T47D (cell line): ENCODE measurements around the gene FCRL3.

Experiments
- DNase-seq, 2 experiments: peaks; one replicate each; pipeline versions ENCODE4 v3.0.0 to v3.0.0-alpha.2; 2011 to 2012; ENCODE audit warnings: low read depth in 1 of 2, low spot score in 1 of 2
- JUND ChIP-seq: IDR thresholded peaks from 2 replicates; pipeline ENCODE4 v1.6.1; 2012; ENCODE audit warnings: low read depth
- in situ Hi-C: cut with HindIII; loops from 2 replicates; pipeline ENCODE4 v1.10.0; 2016; ENCODE audit warnings: low sequenced_read_pairs, low pct_unique_long_range_greater_than_20kb

The FCRL3 gene

DNA sequence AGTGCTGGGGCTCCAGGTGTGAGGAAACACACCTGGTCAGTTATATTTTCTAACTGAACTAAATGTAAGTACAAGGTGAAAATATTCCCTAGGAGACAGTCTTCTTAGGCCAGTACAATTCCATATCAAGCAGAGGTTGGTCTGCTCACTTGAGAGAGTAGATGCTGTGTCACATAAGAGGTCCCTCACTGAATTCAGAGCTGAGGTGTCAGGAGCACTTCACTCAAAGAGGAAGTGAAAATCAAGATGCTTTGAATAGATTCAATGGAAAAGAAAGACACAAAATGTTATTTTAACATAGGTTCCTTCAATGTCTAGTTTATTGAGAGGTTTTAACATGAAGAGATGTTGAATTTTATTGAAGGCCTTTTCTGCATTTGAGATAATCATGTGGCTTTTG is 4.3 kb upstream of the FCRL3 start:
- no peak for TF ChIP-seq JUND
- DNase-seq, result no peak
- in situ Hi-C loops, result no loop called here

DNA sequence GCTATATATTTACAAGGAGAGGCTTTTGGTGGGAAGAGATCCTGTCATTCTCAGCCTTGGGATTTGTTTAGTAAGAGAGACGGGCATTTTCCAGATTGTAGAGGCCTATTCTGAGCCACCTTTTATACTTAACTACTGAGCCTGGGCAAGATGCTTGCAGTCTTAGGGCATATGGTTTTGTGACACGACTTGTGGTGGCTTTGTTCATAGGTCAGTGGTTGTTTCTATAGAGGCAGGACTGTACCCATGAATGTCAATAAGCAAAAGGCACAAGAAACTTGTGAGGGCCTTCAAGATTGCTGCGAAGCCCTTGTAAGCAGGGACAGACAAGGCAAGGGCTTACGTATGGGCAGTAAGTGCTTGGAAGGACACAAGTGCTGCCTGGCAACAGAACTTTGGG is 3.4 kb upstream of the FCRL3 start:
- in situ Hi-C loops, result no loop called here
- no peak for TF ChIP-seq JUND

GRCh38 chr1:157702308-157702825 is 1.8 kb upstream of the FCRL3 start:
- TF ChIP-seq JUND, result no peak
- no peak for DNase-seq
- in situ Hi-C loops, result no loop called here

More for the DNA sequence above, 3.4 kb upstream of the FCRL3 start:
- DNase-seq, result no peak

DNA sequence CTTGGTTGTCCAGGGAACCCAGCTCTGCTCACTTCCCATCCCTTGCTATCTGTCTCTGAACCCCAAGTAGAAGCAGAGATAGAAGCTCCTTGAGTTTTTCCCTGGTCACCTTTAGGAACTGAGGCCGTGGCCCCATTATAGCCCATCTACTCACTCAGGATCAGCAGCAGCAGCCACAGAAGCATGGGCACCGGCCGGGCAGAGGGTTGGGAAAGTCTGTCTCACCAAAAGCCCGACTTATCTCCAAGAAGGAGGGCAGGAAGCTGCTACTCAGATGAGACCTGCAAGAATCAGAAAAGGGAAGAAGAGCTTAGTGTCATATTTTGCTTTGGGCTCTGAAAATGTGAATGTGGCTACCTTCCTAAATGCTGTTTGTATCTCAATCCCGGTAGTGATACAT is 264 bp downstream of the FCRL3 start:
- in situ Hi-C loops, result no loop called here
- no peak for DNase-seq
- TF ChIP-seq JUND, result no peak

- no peak for DNase-seq
- TF ChIP-seq JUND, result no peak
- in situ Hi-C loops, result no loop called here
These were observed 2.6 kb downstream of the FCRL3 start for GRCh38 chr1:157697781-157698569.

- no peak for TF ChIP-seq JUND
- in situ Hi-C loops, result no loop called here
- no peak for DNase-seq
These were observed 3.5 kb downstream of the FCRL3 start for GRCh38 chr1:157696966-157697628.

DNA sequence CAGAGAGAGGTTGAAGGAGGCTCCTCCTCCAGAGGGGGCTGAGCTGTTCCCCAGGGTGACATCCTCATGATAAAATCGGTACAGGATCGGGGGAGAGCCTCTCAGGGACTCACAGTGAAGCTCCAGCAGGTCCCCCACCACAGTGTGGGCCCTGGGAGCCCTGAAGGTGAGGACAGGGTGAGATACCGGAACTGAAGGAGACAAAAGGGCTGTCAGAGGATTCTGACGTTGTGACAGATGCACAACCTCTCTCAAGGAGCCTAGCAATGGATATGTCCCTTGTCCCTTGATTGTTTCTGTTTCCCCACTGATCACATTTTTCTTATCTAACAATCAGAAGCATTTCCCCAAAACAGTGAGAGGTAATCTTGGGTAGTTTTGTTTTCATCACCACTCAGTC is 5.2 kb downstream of the FCRL3 start:
- in situ Hi-C loops, result no loop called here
- TF ChIP-seq JUND, result no peak

DNA sequence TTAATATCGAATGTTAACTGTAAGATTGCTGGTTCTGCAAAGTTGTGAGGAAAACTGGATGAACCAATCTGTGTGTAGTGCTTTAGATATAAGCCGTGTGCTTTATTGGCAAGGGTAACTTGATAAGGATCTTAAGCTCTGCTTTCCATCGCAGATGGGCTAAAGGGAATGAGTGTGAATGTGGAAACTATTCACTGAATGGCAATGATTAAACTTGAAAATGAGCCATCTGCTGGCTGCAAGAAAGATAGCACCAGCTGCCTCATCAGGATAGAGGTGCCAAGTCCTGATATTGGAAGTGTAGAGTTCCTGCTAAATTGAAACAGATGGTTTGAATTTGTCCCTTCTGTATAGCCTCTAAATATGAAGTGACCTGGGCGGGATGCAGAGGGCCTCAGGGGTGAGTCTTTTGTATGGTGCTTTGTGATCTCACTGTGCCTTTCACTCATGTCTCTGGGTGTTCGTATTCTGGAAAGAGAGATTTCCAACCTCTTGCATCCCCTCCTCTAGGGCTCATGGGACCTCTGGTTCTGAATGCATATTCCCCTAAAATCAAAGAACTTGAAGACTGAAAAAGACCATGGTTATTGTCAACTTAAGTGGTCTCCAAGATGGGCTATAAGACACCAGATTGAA is 9.2 kb downstream of the FCRL3 start:
- in situ Hi-C loops, result no loop called here
- TF ChIP-seq JUND, result no peak
- DNase-seq, result peak; percentile 26 to 46

More for the DNA sequence above, 5.2 kb downstream of the FCRL3 start:
- DNase-seq, result no peak

DNA sequence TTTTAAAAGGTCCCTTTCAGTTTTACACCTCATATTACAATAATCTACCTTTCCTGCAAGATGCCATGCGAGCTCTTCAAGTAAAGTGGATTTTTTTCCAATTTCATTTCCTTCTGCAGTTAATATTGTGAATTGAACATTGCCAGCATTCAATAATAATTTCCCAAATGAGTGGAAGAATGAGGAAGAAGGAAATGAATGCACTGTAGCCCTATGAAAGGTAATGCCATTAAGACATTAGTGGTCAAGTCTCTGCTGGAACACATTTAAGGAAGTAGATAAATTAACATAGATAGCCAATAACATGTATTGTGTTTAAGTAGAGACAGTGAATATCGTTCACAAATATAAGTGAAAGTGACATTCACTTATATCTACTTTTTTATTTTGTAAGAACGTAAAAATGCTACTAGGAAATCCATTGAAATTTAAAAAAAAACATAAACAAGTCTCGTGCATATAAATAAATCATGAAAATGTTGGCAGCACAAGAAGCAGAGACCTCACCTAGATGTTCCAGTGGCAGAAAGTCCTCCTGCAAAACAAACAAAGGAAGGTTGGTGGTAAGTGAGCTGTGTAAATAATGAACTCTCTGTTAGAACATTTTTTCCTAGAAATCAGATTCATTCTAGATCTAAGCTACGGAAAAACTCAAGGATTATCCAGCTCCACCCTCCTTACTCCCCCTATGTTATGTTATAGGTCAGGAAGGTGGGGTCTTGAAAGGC is 17.7 kb downstream of the FCRL3 start:
- no peak for TF ChIP-seq JUND
- in situ Hi-C loops, result no loop called here
- DNase-seq, result no peak

DNA sequence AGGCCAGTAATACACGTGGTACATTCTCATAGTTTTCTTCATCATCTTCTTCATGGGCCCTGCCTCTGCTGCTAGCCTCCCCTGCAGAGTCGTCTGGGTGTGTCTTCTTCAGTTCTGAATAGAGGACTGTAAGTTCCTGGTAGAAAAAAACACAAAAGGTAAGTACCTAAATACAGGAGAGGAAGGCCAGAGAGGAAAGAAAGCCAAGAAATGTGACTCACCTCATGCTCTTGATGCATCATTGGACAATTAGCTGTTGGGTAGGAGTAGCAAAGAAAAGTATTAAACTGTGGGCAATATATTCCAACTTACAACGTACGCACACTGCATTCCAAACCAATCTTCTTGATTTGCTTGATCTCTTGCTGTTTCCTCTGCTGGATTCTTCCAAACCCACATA is 21.8 kb downstream of the FCRL3 start:
- in situ Hi-C loops, result no loop called here
- no peak for DNase-seq
- no peak for TF ChIP-seq JUND

DNA sequence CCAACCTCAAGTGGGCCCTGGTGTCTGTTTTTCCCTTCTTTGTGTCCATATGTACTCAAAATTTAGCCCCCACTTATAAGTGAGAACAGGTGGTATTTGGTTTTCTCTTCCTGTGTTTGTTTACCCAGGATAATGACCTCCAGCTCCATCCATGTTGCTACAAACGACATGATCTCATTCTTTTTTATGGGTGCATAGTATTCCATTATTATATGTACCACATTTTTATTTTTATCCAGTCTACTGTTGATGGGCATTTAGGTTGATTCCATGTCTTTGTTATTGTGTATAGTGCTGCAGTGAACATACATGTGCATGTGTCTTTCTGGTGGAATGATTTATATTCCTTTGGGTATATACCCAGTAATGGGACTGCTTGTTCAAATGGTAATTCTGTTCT is 27.6 kb downstream of the FCRL3 start:
- DNase-seq, result no peak
- in situ Hi-C loops, result no loop called here
- TF ChIP-seq JUND, result no peak

DNA sequence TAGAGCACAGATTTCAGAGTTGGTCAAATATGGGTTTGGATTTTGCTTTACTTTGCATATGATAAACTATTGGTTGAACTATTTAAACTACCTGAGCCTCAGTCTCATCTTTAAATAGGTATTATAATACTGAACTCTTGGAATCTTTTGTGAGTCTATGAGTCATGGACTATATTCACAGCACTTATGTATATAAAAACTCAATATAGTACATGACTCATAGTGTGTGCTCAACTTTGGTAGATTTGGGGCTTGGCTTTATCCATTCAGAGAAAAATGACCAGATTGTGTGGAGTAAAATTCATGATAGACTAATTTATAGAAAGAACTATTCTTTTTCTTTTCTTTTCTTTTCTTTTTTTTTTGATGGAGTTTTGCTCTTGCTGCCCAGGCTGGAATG is 28.7 kb downstream of the FCRL3 start:
- TF ChIP-seq JUND, result no peak
- DNase-seq, result no peak
- in situ Hi-C loops, result no loop called here
